HEK293T (cell line): ENCODE data around the gene ACTR5.

Experiments
- ARNT ChIP-seq: fragments of 450-650 bp; IDR thresholded peaks from 2 replicates; pipeline ENCODE4 v1.6.1; 2017; ENCODE audit warnings: mild to moderate bottlenecking
- BHLHE40 ChIP-seq: fragments of 450-650 bp; IDR thresholded peaks from 2 replicates; pipeline ENCODE4 v1.6.1; 2016; ENCODE audit warnings: mild to moderate bottlenecking, moderate library complexity, borderline replicate concordance
- FOXK2 ChIP-seq: fragments of 450-650 bp; IDR thresholded peaks from 2 replicates; pipeline ENCODE4 v1.6.1; 2016; ENCODE audit warnings: mild to moderate bottlenecking
- FOXM1 ChIP-seq: fragments of 450-650 bp; IDR thresholded peaks from 2 replicates; pipeline ENCODE4 v1.6.1; 2017; ENCODE audit warnings: mild to moderate bottlenecking, borderline replicate concordance
- HDGF ChIP-seq: fragments of 450-650 bp; IDR thresholded peaks from 2 replicates; pipeline ENCODE4 v1.6.1; 2017; ENCODE audit warnings: antibody characterized with exemption, borderline replicate concordance
- L3MBTL2 ChIP-seq: fragments of 450-650 bp; conservative IDR thresholded peaks from 2 replicates; pipeline ENCODE4 v1.6.1; 2016; ENCODE audit warnings: mild to moderate bottlenecking
- NFRKB ChIP-seq: fragments of 450-650 bp; IDR thresholded peaks from 2 replicates; pipeline ENCODE4 v1.6.1; 2016; ENCODE audit warnings: mild to moderate bottlenecking, moderate library complexity
- SP1 ChIP-seq: fragments of 450-650 bp; IDR thresholded peaks from 2 replicates; pipeline ENCODE4 v1.6.1; 2017

- TF ChIP-seq L3MBTL2 (no peak), NFRKB (no peak), SP1 (no peak), HDGF (no peak), ARNT (no peak), FOXM1 (no peak), FOXK2 (no peak), BHLHE40 (no peak)
Observed at GRCh38 chr20:38776363-38776762, 28.1 kb downstream of the ACTR5 start.
